NB4 (cell line): ENCODE measurements around the gene ITPK1.

ENCODE experiments used
- DNase-seq: peaks from one replicate; pipeline ENCODE4 v3.0.0; 2010; ENCODE audit warnings: low read depth
- H3K4me3 ChIP-seq: one replicate; pipeline ENCODE4 v1.5.1; 2011; ENCODE audit warnings: mild to moderate bottlenecking, low read depth, low read length, moderate library complexity
- MYC ChIP-seq: IDR thresholded peaks from 2 replicates; pipeline ENCODE4 v1.6.1; 2011; ENCODE audit warnings: low read depth, low read length
- POLR2A ChIP-seq: IDR thresholded peaks from 2 replicates; pipeline ENCODE4 v1.6.1; 2011; ENCODE audit warnings: mild to moderate bottlenecking; ENCODE audit not compliant: insufficient read length; ENCODE audit errors: extremely low read depth
- TF ChIP-seq, protein P1 (sequence below): IDR thresholded peaks from 2 replicates; pipeline ENCODE4 v1.6.1; 2011; ENCODE audit warnings: low read depth, low read length
- TF ChIP-seq, protein P2 (sequence below): IDR thresholded peaks from one replicate; pipeline ENCODE4 v1.5.1; 2012; ENCODE audit warnings: low read depth, low read length

ITPK1 gene

GRCh38 chr14:93104961-93105360 is 10.8 kb downstream of the ITPK1 start:
- DNase-seq, result no peak
- H3K4me3 ChIP-seq, result no peak overlapping the region
- TF ChIP-seq, protein P1, sequence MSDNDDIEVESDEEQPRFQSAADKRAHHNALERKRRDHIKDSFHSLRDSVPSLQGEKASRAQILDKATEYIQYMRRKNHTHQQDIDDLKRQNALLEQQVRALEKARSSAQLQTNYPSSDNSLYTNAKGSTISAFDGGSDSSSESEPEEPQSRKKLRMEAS, result no peak
- no peak for TF ChIP-seq POLR2A
- TF ChIP-seq, protein P2, sequence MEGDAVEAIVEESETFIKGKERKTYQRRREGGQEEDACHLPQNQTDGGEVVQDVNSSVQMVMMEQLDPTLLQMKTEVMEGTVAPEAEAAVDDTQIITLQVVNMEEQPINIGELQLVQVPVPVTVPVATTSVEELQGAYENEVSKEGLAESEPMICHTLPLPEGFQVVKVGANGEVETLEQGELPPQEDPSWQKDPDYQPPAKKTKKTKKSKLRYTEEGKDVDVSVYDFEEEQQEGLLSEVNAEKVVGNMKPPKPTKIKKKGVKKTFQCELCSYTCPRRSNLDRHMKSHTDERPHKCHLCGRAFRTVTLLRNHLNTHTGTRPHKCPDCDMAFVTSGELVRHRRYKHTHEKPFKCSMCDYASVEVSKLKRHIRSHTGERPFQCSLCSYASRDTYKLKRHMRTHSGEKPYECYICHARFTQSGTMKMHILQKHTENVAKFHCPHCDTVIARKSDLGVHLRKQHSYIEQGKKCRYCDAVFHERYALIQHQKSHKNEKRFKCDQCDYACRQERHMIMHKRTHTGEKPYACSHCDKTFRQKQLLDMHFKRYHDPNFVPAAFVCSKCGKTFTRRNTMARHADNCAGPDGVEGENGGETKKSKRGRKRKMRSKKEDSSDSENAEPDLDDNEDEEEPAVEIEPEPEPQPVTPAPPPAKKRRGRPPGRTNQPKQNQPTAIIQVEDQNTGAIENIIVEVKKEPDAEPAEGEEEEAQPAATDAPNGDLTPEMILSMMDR, result no peak
- TF ChIP-seq MYC, result no peak

- DNase-seq, result peak; percentile 88
- peak overlapping the region; percentile 32 for H3K4me3 ChIP-seq
- TF ChIP-seq, protein P2, result no peak
- no peak; the same call in 1 of the 2 replicates for TF ChIP-seq MYC
- TF ChIP-seq, protein P1, result 0 out of 2 replicates have a peak, but pooled peaks have one; percentile 26
- TF ChIP-seq POLR2A, result no peak
These were observed 12.2 kb downstream of the ITPK1 start for GRCh38 chr14:93103392-93104080.

DNA sequence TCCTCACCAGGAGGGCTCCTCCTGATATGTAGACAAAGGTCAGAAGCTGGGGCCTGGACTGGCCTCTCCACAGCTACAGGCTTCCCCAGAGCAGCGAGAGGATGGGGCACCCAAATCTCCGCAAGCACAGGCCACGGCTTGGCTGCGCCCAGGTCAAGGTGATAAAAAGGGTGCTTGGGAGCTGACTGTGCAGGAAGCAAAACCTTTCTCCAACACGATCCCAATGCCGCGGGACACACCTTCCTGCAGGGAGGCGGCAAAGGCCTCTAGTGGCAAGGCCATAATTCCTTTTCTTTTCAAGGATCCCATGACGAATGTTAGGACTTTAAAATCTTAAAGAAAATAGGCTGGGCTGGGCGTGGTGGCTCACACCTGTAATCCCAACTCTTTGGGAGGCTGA is 13.6 kb downstream of the ITPK1 start:
- no peak overlapping the region for H3K4me3 ChIP-seq
- no peak for DNase-seq
- TF ChIP-seq, protein P1, result no peak

DNA sequence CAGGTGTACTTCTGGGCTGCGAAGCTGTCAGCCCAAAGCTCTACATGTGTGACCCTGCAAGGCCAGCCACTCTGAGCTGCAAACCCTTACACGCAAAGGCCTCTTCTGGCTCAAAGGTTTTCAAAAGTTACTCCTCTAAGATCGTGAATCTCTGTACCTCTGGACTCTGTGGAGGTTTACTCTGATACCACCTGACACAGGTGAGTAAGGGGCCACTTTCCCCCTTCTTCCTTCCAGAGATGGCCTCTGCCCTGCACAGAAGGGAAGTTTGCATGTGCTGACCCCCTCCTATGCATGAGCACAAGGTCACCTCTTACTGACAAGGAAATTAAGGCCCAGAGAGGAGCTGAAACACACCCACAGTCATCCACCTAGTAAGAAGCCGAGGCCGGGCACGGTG is 14.5 kb downstream of the ITPK1 start:
- no peak overlapping the region for H3K4me3 ChIP-seq
- no peak for DNase-seq
- TF ChIP-seq POLR2A (no peak), MYC (no peak)
- TF ChIP-seq, protein P1, result no peak
- TF ChIP-seq, protein P2, result no peak

DNA sequence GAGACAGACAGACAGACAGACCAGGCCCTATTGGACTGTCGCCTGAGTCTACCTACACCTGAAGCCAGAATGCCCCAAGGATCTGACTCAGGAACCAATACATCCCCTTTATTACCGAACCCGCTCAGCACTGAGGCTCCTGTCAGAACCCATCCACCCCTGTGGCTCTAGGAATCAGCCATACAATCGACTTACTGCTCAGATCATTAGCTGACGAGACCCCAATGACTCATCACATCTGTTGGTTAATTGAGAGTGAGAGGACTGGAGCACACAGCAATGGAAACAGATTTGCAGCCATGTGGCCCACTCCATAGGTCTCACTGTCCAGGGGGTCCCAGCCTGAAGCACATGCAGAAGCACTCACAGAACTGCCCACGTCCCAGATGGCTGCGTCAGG is 15.2 kb downstream of the ITPK1 start:
- H3K4me3 ChIP-seq, result no peak overlapping the region
- TF ChIP-seq POLR2A (no peak), MYC (no peak)
- TF ChIP-seq, protein P1, result no peak; the same call in 1 of the 2 replicates
- TF ChIP-seq, protein P2, result no peak
- DNase-seq, result peak; percentile 41

DNA sequence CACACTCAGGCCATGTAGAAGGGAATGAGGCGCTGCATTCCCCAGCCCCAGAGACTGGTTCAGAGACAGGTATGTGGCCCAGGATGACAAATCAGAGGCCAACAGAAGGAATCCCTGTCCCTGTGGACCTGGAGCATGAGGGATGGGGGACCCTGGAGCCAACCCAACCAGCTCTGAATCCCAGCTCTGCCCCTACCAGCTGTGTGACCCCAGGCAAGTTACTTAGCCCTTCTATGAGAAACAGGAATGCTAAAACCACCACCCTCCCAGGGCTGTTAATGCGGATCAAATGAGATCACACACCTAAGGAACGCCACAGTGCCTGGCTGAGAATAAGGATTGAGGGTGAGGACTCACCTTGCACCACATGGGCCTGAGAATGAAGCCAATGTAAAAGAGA is 15.6 kb downstream of the ITPK1 start:
- TF ChIP-seq, protein P1, result no peak
- TF ChIP-seq, protein P2, result no peak
- TF ChIP-seq MYC, result no peak
- TF ChIP-seq POLR2A, result no peak
- no peak for DNase-seq

More for the DNA sequence above, 15.6 kb downstream of the ITPK1 start:
- H3K4me3 ChIP-seq, result no peak overlapping the region
